GM12878 (cell line): ENCODE data around the gene TTYH3. TPM values are rescaled to one million over a fixed set of nuclear protein-coding genes. Genes with fewer than 3 reads are reported as not detected.

ENCODE experiments used
- ATAC-seq: fragments of 200-7000 bp; cut with Tn5 transposase; 3 replicates; pipeline ENCODE4 v1.9.1; 2020; ENCODE audit warnings: mild to moderate bottlenecking, moderate library complexity
- BruUV-seq: library from RNA; stranded (reverse); fragments of 400-500 nt; replicated peaks from 2 replicates; lab custom pipeline; 2021; lab: Mats Ljungman, UMichigan
- CTCF ChIA-PET: fragments of 300-600 bp; sonication (Branson Sonifier 250); formaldehyde crosslinking; extraction: SDS; loops from one replicate; lab custom pipeline; 2021; ENCODE audit warnings: inconsistent platforms; lab: Yijun Ruan, JAX
- POLR2A ChIA-PET: fragments of 350-600 bp; formaldehyde crosslinking; extraction: SDS; loops from one replicate; lab custom pipeline; 2021; ENCODE audit warnings: inconsistent platforms; lab: Charles Lee
- RAD21 ChIA-PET: fragments of 300-600 bp; sonication (Branson Sonifier 250); formaldehyde crosslinking; loops from one replicate; lab custom pipeline; 2023; ENCODE audit warnings: antibody characterized with exemption; ENCODE audit not compliant: unreplicated experiment; lab: Charles Lee
- SMC1A ChIA-PET: fragments of 300-600 bp; sonication (Branson Sonifier 250); formaldehyde crosslinking; loops from one replicate; lab custom pipeline; 2023; ENCODE audit not compliant: unreplicated experiment, uncharacterized antibody; lab: Charles Lee
- DNase-seq: peaks from one replicate; pipeline ENCODE4 v3.0.0-alpha.2; 2011; ENCODE audit warnings: low read depth, low spot score
- FAIRE-seq: peaks from 3 replicates; lab custom pipeline; 2011; peaks lifted over from hg19 to GRCh38; lab: Jason Lieb, UNC
- H2AFZ ChIP-seq: 2 replicates; pipeline ENCODE4 v1.6.0; 2011; ENCODE audit warnings: low read depth, low read length, control low read depth; ENCODE audit not compliant: control insufficient read depth
- H3K27ac ChIP-seq: 2 replicates; pipeline ENCODE4 v1.5.1; 2011; ENCODE audit warnings: control low read depth; ENCODE audit not compliant: control insufficient read depth, insufficient read depth
- H3K27me3 ChIP-seq, 2 experiments: replicated peaks in 1 of 2; 2 replicates each; pipeline versions ENCODE4 v1.6.0 to v1.6.1; 2011; ENCODE audit warnings: low read length in 1 of 2; ENCODE audit not compliant: control insufficient read depth in 2 of 2, insufficient read depth in 2 of 2
- H3K36me3 ChIP-seq, 2 experiments: 2 replicates each; pipeline ENCODE4 v1.5.1; 2011; ENCODE audit warnings: low read length in 1 of 2; ENCODE audit not compliant: control insufficient read depth in 2 of 2, insufficient read depth in 2 of 2
- H3K4me1 ChIP-seq: 2 replicates; pipeline ENCODE4 v1.6.1; 2011; ENCODE audit warnings: mild to moderate bottlenecking, low read length, moderate library complexity, mixed read lengths; ENCODE audit not compliant: control insufficient read depth, insufficient read depth
- H3K4me2 ChIP-seq: 2 replicates; pipeline ENCODE4 v1.6.0; 2011; ENCODE audit warnings: control low read depth; ENCODE audit not compliant: control insufficient read depth, insufficient read depth
- H3K4me3 ChIP-seq: fragments of 200-600 bp; sonication (generic); 2 replicates; pipeline ENCODE4 v1.5.1; 2016
- H3K79me2 ChIP-seq: 2 replicates; pipeline ENCODE4 v1.6.0; 2011; ENCODE audit warnings: low read length; ENCODE audit not compliant: control insufficient read depth, insufficient read depth
- H3K9ac ChIP-seq: 2 replicates; pipeline ENCODE4 v1.8.0; 2011; ENCODE audit warnings: low read length, control low read depth, mixed read lengths; ENCODE audit not compliant: control insufficient read depth, insufficient read depth
- H3K9me3 ChIP-seq: replicated peaks from 3 replicates; pipeline ENCODE4 v1.5.1; 2011; ENCODE audit warnings: mild to moderate bottlenecking, low read length; ENCODE audit not compliant: control insufficient read depth, insufficient read depth
- H4K20me1 ChIP-seq: 2 replicates; pipeline ENCODE4 v1.6.0; 2011; ENCODE audit not compliant: control insufficient read depth, insufficient read depth
- CHD2 ChIP-seq: IDR thresholded peaks from 2 replicates; pipeline ENCODE4 v1.6.1; 2011; ENCODE audit warnings: low read depth, low read length, improper control_type of control experiment, borderline replicate concordance
- EGR1 ChIP-seq, 2 experiments: IDR thresholded peaks; 1 replicate in 1 of 2; 2 replicates in 1 of 2; pipeline ENCODE4 v1.6.1; 2011 to 2012; ENCODE audit warnings: low read depth in 2 of 2, low read length in 2 of 2, borderline replicate concordance in 1 of 2, mild to moderate bottlenecking in 1 of 2, moderate library complexity in 1 of 2
- HDAC2 ChIP-seq: fragments of 200-600 bp; sonication (generic); IDR thresholded peaks from 2 replicates; pipeline ENCODE4 v1.6.1; 2017
- IRF4 ChIP-seq: IDR thresholded peaks from 2 replicates; pipeline ENCODE4 v1.6.1; 2011; ENCODE audit warnings: low read depth, low read length
- JUND ChIP-seq: IDR thresholded peaks from 2 replicates; pipeline ENCODE4 v1.6.1; 2012; ENCODE audit warnings: low read depth, mild to moderate bottlenecking, low read length, improper control_type of control experiment, moderate library complexity
- MTA3 ChIP-seq: IDR thresholded peaks from 2 replicates; pipeline ENCODE4 v1.6.1; 2012; ENCODE audit warnings: low read length, inconsistent platforms, borderline replicate concordance
- NFXL1 ChIP-seq: fragments of 450-650 bp; IDR thresholded peaks from 2 replicates; pipeline ENCODE4 v1.6.1; 2017; ENCODE audit warnings: antibody characterized with exemption, mild to moderate bottlenecking, borderline replicate concordance
- SKIL ChIP-seq: fragments of 450-650 bp; IDR thresholded peaks from 2 replicates; pipeline ENCODE4 v1.6.1; 2017; ENCODE audit warnings: mild to moderate bottlenecking, low read depth, inconsistent platforms; ENCODE audit not compliant: poor library complexity, severe bottlenecking
- SMC3 ChIP-seq: IDR thresholded peaks from 2 replicates; pipeline ENCODE4 v1.6.1; 2011; ENCODE audit warnings: low read length, improper control_type of control experiment, borderline replicate concordance
- YY1 ChIP-seq: IDR thresholded peaks from 2 replicates; pipeline ENCODE4 v1.6.1; 2011; ENCODE audit warnings: low read depth, mild to moderate bottlenecking, low read length
- WGBS: methylation state at CpG from one replicate; pipeline ENCODE4 v1.1.6; 2016; ENCODE audit warnings: low lambda C conversion rate; ENCODE audit not compliant: insufficient replicate concordance, insufficient coverage; ENCODE audit errors: missing lambda C conversion rate; 5-methylcytosine and 5-hydroxymethylcytosine counted together
- in situ Hi-C: fragments of 300-500 bp; cut with MboI; formaldehyde crosslinking; loops from 9 replicates; pipeline ENCODE4 v1.14.3; 2018; ENCODE audit warnings: mixed read lengths
- intact Hi-C: fragments of 100-400 bp; cut with micrococcal nuclease; formaldehyde crosslinking; loops from one replicate; pipeline ENCODE4 v1.14.2; 2022; ENCODE audit not compliant: unreplicated experiment
- polyA plus RNA-seq, 11 experiments: library from polyadenylated mRNA; depleted of rRNA in 4 of 11; unstranded in 6 of 11; stranded (reverse) in 5 of 11; fragments of >200 nt; fragmentation: Nextera tagmentation in 4 of 11; fragmentation: Illumina TruSeq in 1 of 11; extraction: Ambion mirVana in 4 of 11; extraction: Trizol in 1 of 11; gene quantifications; 1 replicate in 1 of 11; 2 replicates in 10 of 11; pipeline versions ENCODE4 v1.2.1 to v1.2.3, GENCODE V29; 2011 to 2016; ENCODE audit warnings: inconsistent platforms in 2 of 11, missing spikeins in 2 of 11, low read depth in 1 of 11
- total RNA-seq, 4 experiments: library from RNA; depleted of rRNA in 3 of 4; stranded (reverse); fragments of >200 nt in 3 of 4; fragmentation: Illumina TruSeq in 1 of 4; extraction: Trizol in 1 of 4; gene quantifications; 2 replicates each; pipeline versions ENCODE4 v1.2.1 to v1.2.3, GENCODE V29; 2013 to 2021

Gene TTYH3
- total and polyA plus RNA-seq, 10 of the 15 experiments (the other 5 are each of a cell fraction or from before 2014, with no cell fraction given), result 0.79 to 71.4 (median 10.5) TPM

GRCh38 chr7:2612445-2613097 lies 19.2 kb upstream of the TTYH3 start:
- SMC1A ChIA-PET, result interaction anchor here (1.2 kb wide), 1 partner anchor 46 kb away, joined by 3 read pairs; no protein-coding TSS in a partner anchor
- intact Hi-C loops (no loop called here), in situ Hi-C loops (no loop called here)
- Histone ChIP-seq H3K79me2 (no peaks in the 10 kb centered on the region), H3K4me3 (no peak overlapping the region), H3K4me1 (peaks cover 10% of the 10 kb centered on the region), H3K27me3 (no peaks in the 10 kb centered on the region), H3K9me3 (no peaks in the 10 kb centered on the region), H4K20me1 (no peaks in the 10 kb centered on the region), H3K27ac (no peak overlapping the region), H2AFZ (no peak overlapping the region), H3K4me2 (no peak overlapping the region), H3K36me3 (no peaks in the 10 kb centered on the region), H3K9ac (no peak overlapping the region)
- DNase-seq, result no peak
- POLR2A ChIA-PET, result no interaction called here
- ATAC-seq, result peak; percentile 42
- TF ChIP-seq YY1, result no peak
- TF ChIP-seq CHD2, result no peak
- no peak for TF ChIP-seq NFXL1
- no peak for TF ChIP-seq HDAC2
- TF ChIP-seq JUND, result no peak
- TF ChIP-seq IRF4, result no peak
- no peak for TF ChIP-seq SMC3
- TF ChIP-seq EGR1 (IDR thresholded peaks at IDR 0.05; ENCODE audit: borderline replicate concordance in 1 of 2, low read depth in 2 of 2, low read length in 2 of 2), result no peak
- no peak for TF ChIP-seq SKIL
- TF ChIP-seq MTA3, result no peak
- RAD21 ChIA-PET, result no interaction called here
- no peak for FAIRE-seq
- 76% methylated on average over 12 of the region's 15 CpGs for WGBS
- CTCF ChIA-PET, result interaction anchor here (1.4 to 1.8 kb wide), 2 partner anchors 45 to 144 kb away, joined by 4 to 6 read pairs; no protein-coding TSS in a partner anchor
- no TSS peak for BruUV-seq
